Measurements from ENCODE around the gene STKLD1. TPM values are rescaled to one million over a fixed set of nuclear protein-coding genes. Genes with fewer than 3 reads are reported as not detected.
"Not testable (repeated sequence)": the region's sequence is repeated elsewhere in the genome, so short reads cannot be mapped to it uniquely, and the experiment has no call there.

STKLD1 gene
- total RNA-seq, 2 donors from 2014 or later: 0.77 TPM; not detected in 1

- no peak for ATAC-seq (replicated peaks)
- Mint-ChIP-seq H3K36me3 (ENCODE audit: low read depth) (peaks cover 100% of the 10 kb centered on the region), H3K27me3 (no peaks in the 10 kb centered on the region), H3K27ac (no peak overlapping the region), H3K4me3 (no peak overlapping the region), H3K9me3 (no peaks in the 10 kb centered on the region), H3K4me1 (peaks cover 37% of the 10 kb centered on the region)
Observed at GRCh38 chr9:133366435-133366834, 9.7 kb upstream of the STKLD1 start.

GRCh38 chr9:133367221-133367620, 8.9 kb upstream of the STKLD1 start:
- no peak for ATAC-seq (replicated peaks)
- H3K4me1 Mint-ChIP-seq: peaks cover 31% of the 10 kb centered on the region
- no peak overlapping the region for H3K4me3 Mint-ChIP-seq
- H3K27ac Mint-ChIP-seq: no peak overlapping the region
- H3K9me3 Mint-ChIP-seq: no peaks in the 10 kb centered on the region
- H3K27me3 Mint-ChIP-seq: no peaks in the 10 kb centered on the region
- peaks cover 99% of the 10 kb centered on the region for H3K36me3 Mint-ChIP-seq (ENCODE audit: low read depth)

GRCh38 chr9:133367778-133368177, 8.4 kb upstream of the STKLD1 start:
- Mint-ChIP-seq H3K36me3 (ENCODE audit: low read depth) (peaks cover 99% of the 10 kb centered on the region), H3K4me3 (peak overlapping the region; percentile 94), H3K27ac (no peak overlapping the region), H3K4me1 (peaks cover 36% of the 10 kb centered on the region), H3K9me3 (no peaks in the 10 kb centered on the region), H3K27me3 (no peaks in the 10 kb centered on the region)
- ATAC-seq (replicated peaks): no peak

- Mint-ChIP-seq H3K27me3 (no peaks in the 10 kb centered on the region), H3K4me1 (peaks cover 38% of the 10 kb centered on the region), H3K27ac (peak overlapping the region; percentile 92), H3K36me3 (ENCODE audit: low read depth) (peaks cover 99% of the 10 kb centered on the region), H3K4me3 (peak overlapping the region; percentile 94), H3K9me3 (no peaks in the 10 kb centered on the region)
- no peak for ATAC-seq (replicated peaks)
Observed at GRCh38 chr9:133368249-133368881, 7.8 kb upstream of the STKLD1 start.

- peaks cover 99% of the 10 kb centered on the region for H3K36me3 Mint-ChIP-seq (ENCODE audit: low read depth)
- ATAC-seq (replicated peaks): no peak
- peaks cover 38% of the 10 kb centered on the region for H3K4me1 Mint-ChIP-seq
- peak overlapping the region; percentile 92 for H3K27ac Mint-ChIP-seq
- no peaks in the 10 kb centered on the region for H3K27me3 Mint-ChIP-seq
- no peaks in the 10 kb centered on the region for H3K9me3 Mint-ChIP-seq
- peak overlapping the region; percentile 94 for H3K4me3 Mint-ChIP-seq
Observed at GRCh38 chr9:133369422-133369821, 6.7 kb upstream of the STKLD1 start.

- peaks cover 99% of the 10 kb centered on the region for H3K36me3 Mint-ChIP-seq (ENCODE audit: low read depth)
- H3K9me3 Mint-ChIP-seq: no peaks in the 10 kb centered on the region
- no peaks in the 10 kb centered on the region for H3K27me3 Mint-ChIP-seq
- H3K27ac Mint-ChIP-seq: peak overlapping the region; percentile 92
- H3K4me1 Mint-ChIP-seq: peaks cover 38% of the 10 kb centered on the region
- ATAC-seq (replicated peaks): peak; percentile 54
- H3K4me3 Mint-ChIP-seq: peak overlapping the region; percentile 94
Observed at GRCh38 chr9:133369933-133370332, 6.2 kb upstream of the STKLD1 start.

- peaks cover 96% of the 10 kb centered on the region for H3K36me3 Mint-ChIP-seq (ENCODE audit: low read depth)
- no peaks in the 10 kb centered on the region for H3K27me3 Mint-ChIP-seq
- H3K4me1 Mint-ChIP-seq: peaks cover 38% of the 10 kb centered on the region
- H3K9me3 Mint-ChIP-seq: no peaks in the 10 kb centered on the region
- peak overlapping the region; percentile 94 for H3K4me3 Mint-ChIP-seq
- peak overlapping the region; percentile 92 for H3K27ac Mint-ChIP-seq
- ATAC-seq (replicated peaks): peak; percentile 25
Observed at GRCh38 chr9:133370685-133371084, 5.5 kb upstream of the STKLD1 start.

GRCh38 chr9:133371261-133371711, 4.9 kb upstream of the STKLD1 start:
- Mint-ChIP-seq H3K36me3 (ENCODE audit: low read depth) (peaks cover 90% of the 10 kb centered on the region), H3K27ac (peak overlapping the region; percentile 92), H3K27me3 (no peaks in the 10 kb centered on the region), H3K4me1 (peaks cover 38% of the 10 kb centered on the region), H3K4me3 (peak overlapping the region; percentile 94), H3K9me3 (no peaks in the 10 kb centered on the region)
- peak; percentile 73 for ATAC-seq (replicated peaks)

- Mint-ChIP-seq H3K9me3 (no peaks in the 10 kb centered on the region), H3K27me3 (no peaks in the 10 kb centered on the region), H3K36me3 (ENCODE audit: low read depth) (peaks cover 81% of the 10 kb centered on the region), H3K27ac (peak overlapping the region; percentile 92), H3K4me3 (peak overlapping the region; percentile 94), H3K4me1 (peaks cover 38% of the 10 kb centered on the region)
- ATAC-seq (replicated peaks): no peak
Observed at GRCh38 chr9:133372144-133372543, 4.0 kb upstream of the STKLD1 start.

- Mint-ChIP-seq H3K9me3 (no peaks in the 10 kb centered on the region), H3K36me3 (ENCODE audit: low read depth) (peaks cover 56% of the 10 kb centered on the region), H3K27ac (peak overlapping the region; percentile 92), H3K4me1 (peaks cover 25% of the 10 kb centered on the region), H3K27me3 (no peaks in the 10 kb centered on the region), H3K4me3 (peak overlapping the region; percentile 94)
- ATAC-seq (replicated peaks): peak; percentile 27
Observed at GRCh38 chr9:133374612-133375115, 1.5 kb upstream of the STKLD1 start.

- no peaks in the 10 kb centered on the region for H3K9me3 Mint-ChIP-seq
- no peak for ATAC-seq (replicated peaks)
- no peaks in the 10 kb centered on the region for H3K27me3 Mint-ChIP-seq
- H3K4me1 Mint-ChIP-seq: peaks cover 20% of the 10 kb centered on the region
- peak overlapping the region; percentile 94 for H3K4me3 Mint-ChIP-seq
- peaks cover 51% of the 10 kb centered on the region for H3K36me3 Mint-ChIP-seq (ENCODE audit: low read depth)
- H3K27ac Mint-ChIP-seq: peak overlapping the region; percentile 92
Observed at GRCh38 chr9:133375116-133375723, 946 bp upstream of the STKLD1 start.

- Mint-ChIP-seq H3K36me3 (ENCODE audit: low read depth) (peaks cover 31% of the 10 kb centered on the region), H3K4me3 (peak overlapping the region; percentile 31)
- H3K27ac Mint-ChIP-seq; H3K27me3 Mint-ChIP-seq; ATAC-seq (replicated peaks); H3K4me1 Mint-ChIP-seq; H3K9me3 Mint-ChIP-seq: not testable (repeated sequence)
Observed at GRCh38 chr9:133377280-133377679, 1.1 kb downstream of the STKLD1 start.

- Mint-ChIP-seq H3K4me3 (no peak overlapping the region), H3K27me3 (no peaks in the 10 kb centered on the region), H3K4me1 (peaks cover 2% of the 10 kb centered on the region), H3K36me3 (ENCODE audit: low read depth) (peaks cover 26% of the 10 kb centered on the region), H3K9me3 (no peaks in the 10 kb centered on the region), H3K27ac (no peak overlapping the region)
- no peak for ATAC-seq (replicated peaks)
Observed at GRCh38 chr9:133377721-133378216, 1.6 kb downstream of the STKLD1 start.

GRCh38 chr9:133378408-133378962, 2.3 kb downstream of the STKLD1 start:
- Mint-ChIP-seq H3K27me3 (no peaks in the 10 kb centered on the region), H3K36me3 (ENCODE audit: low read depth) (peaks cover 19% of the 10 kb centered on the region), H3K9me3 (no peaks in the 10 kb centered on the region), H3K4me3 (no peak overlapping the region), H3K27ac (no peak overlapping the region), H3K4me1 (no peaks in the 10 kb centered on the region)
- ATAC-seq (replicated peaks): no peak
